Endothelial cell of umbilical vein (primary cell): ENCODE results near the gene PTPN6. TPM values are rescaled to one million over a fixed set of nuclear protein-coding genes. Genes with fewer than 3 reads are reported as not detected.

ENCODE experiments used
- BruUV-seq: library from RNA; stranded (reverse); fragments of 400-500 nt; replicated peaks from 2 replicates; lab custom pipeline; 2021; lab: Mats Ljungman, UMichigan
- CTCF ChIA-PET: fragments of 300-600, 350-600 bp; sonication (Branson Sonifier 250); formaldehyde crosslinking; loops from one replicate; lab custom pipeline; 2021; ENCODE audit warnings: antibody characterized with exemption, inconsistent platforms; lab: Charles Lee
- POLR2A ChIA-PET: fragments of 300-600, 350-600 bp; sonication (Branson Sonifier 250); formaldehyde crosslinking; loops from one replicate; lab custom pipeline; 2021; ENCODE audit warnings: antibody characterized with exemption, inconsistent platforms; lab: Charles Lee
- DNase-seq: peaks from one replicate; pipeline ENCODE4 v3.0.0-alpha.2; 2011; ENCODE audit warnings: low read depth, low spot score
- FAIRE-seq: peaks from 2 replicates; lab custom pipeline; 2011; peaks lifted over from hg19 to GRCh38; lab: Jason Lieb, UNC
- H2AFZ ChIP-seq: 2 replicates; pipeline ENCODE4 v1.6.0; 2012; ENCODE audit warnings: low read depth, low read length, control low read depth, inconsistent platforms
- H3K27ac ChIP-seq: 2 replicates; pipeline ENCODE4 v1.5.1; 2011; ENCODE audit warnings: low read depth, mild to moderate bottlenecking, control low read depth, low read length, moderate library complexity; ENCODE audit not compliant: insufficient read depth
- H3K27me3 ChIP-seq, 2 experiments: 2 replicates each; pipeline versions ENCODE4 v1.6.0 to v1.6.1; 2011; ENCODE audit warnings: low read length in 2 of 2, mixed read lengths in 1 of 2; ENCODE audit not compliant: control insufficient read depth in 2 of 2, insufficient read depth in 2 of 2
- H3K36me3 ChIP-seq, 2 experiments: 2 replicates in 1 of 2; 3 replicates in 1 of 2; pipeline ENCODE4 v1.5.1; 2011; ENCODE audit warnings: low read length in 2 of 2, mild to moderate bottlenecking in 1 of 2, moderate library complexity in 1 of 2; ENCODE audit not compliant: control insufficient read depth in 2 of 2, insufficient read depth in 2 of 2; ENCODE audit errors: extremely low read depth in 1 of 2
- H3K4me1 ChIP-seq: 3 replicates; pipeline ENCODE4 v1.5.1; 2011; ENCODE audit warnings: mild to moderate bottlenecking, low read length; ENCODE audit not compliant: control insufficient read depth, insufficient read depth; ENCODE audit errors: extremely low read depth
- H3K4me2 ChIP-seq: 2 replicates; pipeline ENCODE4 v1.6.1; 2011; ENCODE audit warnings: low read length, control low read depth, mixed read lengths; ENCODE audit not compliant: insufficient read depth
- H3K4me3 ChIP-seq, 3 experiments: fragments of 200-600 bp in 1 of 3; sonication (generic), shearing (Covaris generic) in 1 of 3; replicated peaks in 1 of 3; 2 replicates each; pipeline ENCODE4 v1.5.1; 2011 to 2016; ENCODE audit warnings: control low read depth in 3 of 3, low read length in 3 of 3, mild to moderate bottlenecking in 2 of 3, inconsistent platforms in 1 of 3, low read depth in 1 of 3, moderate library complexity in 1 of 3; ENCODE audit not compliant: insufficient read depth in 1 of 3
- H3K79me2 ChIP-seq: 2 replicates; pipeline ENCODE4 v1.6.0; 2012; ENCODE audit warnings: low read length, inconsistent platforms; ENCODE audit not compliant: control insufficient read depth, insufficient read depth
- H3K9ac ChIP-seq: replicated peaks from 2 replicates; pipeline ENCODE3; 2011; ENCODE audit warnings: low read length, control low read depth; ENCODE audit not compliant: insufficient read depth; ENCODE audit errors: extremely low read depth
- H3K9me1 ChIP-seq: replicated peaks from 3 replicates; pipeline ENCODE4 v1.6.0; 2011; ENCODE audit warnings: mild to moderate bottlenecking, low read length; ENCODE audit not compliant: control insufficient read depth, insufficient read depth; ENCODE audit errors: extremely low read depth
- H3K9me3 ChIP-seq: replicated peaks from 2 replicates; pipeline ENCODE4 v1.5.1; 2012; ENCODE audit warnings: low read length, inconsistent platforms; ENCODE audit not compliant: control insufficient read depth, insufficient read depth
- H4K20me1 ChIP-seq: replicated peaks from 2 replicates; pipeline ENCODE3; 2011; ENCODE audit warnings: mild to moderate bottlenecking, low read length; ENCODE audit not compliant: control insufficient read depth, insufficient read depth; ENCODE audit errors: extremely low read depth
- EZH2 ChIP-seq: IDR thresholded peaks from 2 replicates; pipeline ENCODE4 v1.6.1; 2012; ENCODE audit warnings: borderline replicate concordance, low read depth, mild to moderate bottlenecking, moderate library complexity, low read length, inconsistent platforms; ENCODE audit not compliant: severe bottlenecking
- FOS ChIP-seq: IDR thresholded peaks from 2 replicates; pipeline ENCODE4 v1.6.1; 2011; ENCODE audit warnings: mild to moderate bottlenecking, low read length, moderate library complexity, borderline replicate concordance; ENCODE audit not compliant: insufficient read depth
- GATA2 ChIP-seq: IDR thresholded peaks from 2 replicates; pipeline ENCODE4 v1.7.0; 2011; ENCODE audit warnings: low read depth, mild to moderate bottlenecking, moderate library complexity, mixed read lengths, low read length; ENCODE audit not compliant: insufficient read length, insufficient read depth
- JUN ChIP-seq: IDR thresholded peaks from 2 replicates; pipeline ENCODE4 v1.6.1; 2011; ENCODE audit warnings: borderline replicate concordance, low read depth; ENCODE audit not compliant: insufficient read length, insufficient read depth
- MYC ChIP-seq: IDR thresholded peaks from one replicate; pipeline ENCODE4 v1.6.1; 2011; ENCODE audit warnings: mild to moderate bottlenecking, low read depth, low read length
- POLR2A ChIP-seq: IDR thresholded peaks from 2 replicates; pipeline ENCODE4 v1.6.1; 2012; ENCODE audit warnings: low read depth, mild to moderate bottlenecking, control low read depth, low read length
- POLR2AphosphoS5 ChIP-seq: IDR thresholded peaks from 2 replicates; pipeline ENCODE4 v1.6.1; 2012; ENCODE audit warnings: low read depth, mild to moderate bottlenecking, control low read depth, low read length, moderate library complexity; ENCODE audit not compliant: insufficient read depth
- dilution Hi-C: fragments of 300-500 bp; cut with MboI; formaldehyde crosslinking; loops from one replicate; pipeline ENCODE4 v1.15.0; 2019; ENCODE audit warnings: low sequenced_read_pairs; ENCODE audit not compliant: extremely low pct_ligation_motif_present
- intact Hi-C: fragments of 100-400 bp; cut with micrococcal nuclease; formaldehyde crosslinking; loops from one replicate; pipeline ENCODE4 v1.10.0; 2022
- polyA plus RNA-seq, 4 experiments: library from polyadenylated mRNA; depleted of rRNA in 3 of 4; stranded (reverse) in 3 of 4; unstranded in 1 of 4; fragments of >200 nt; gene quantifications; 2 replicates each; pipeline versions ENCODE4 v1.2.1 to v1.2.3, GENCODE V29; 2011 to 2012; ENCODE audit warnings: missing spikeins in 1 of 4
- total RNA-seq: library from RNA; stranded (reverse); gene quantifications from 2 replicates; pipeline ENCODE4 v1.2.3, GENCODE V29; 2021
- TF ChIP-seq, protein P1 (sequence below), 2 donors: IDR thresholded peaks; 1 replicate in 1 of 2; 2 replicates in 1 of 2; pipeline ENCODE4 v1.5.1; 2011; ENCODE audit warnings: low read length in 2 of 2, mild to moderate bottlenecking in 2 of 2, moderate library complexity in 2 of 2, control low read depth in 1 of 2, inconsistent platforms in 1 of 2, low read depth in 1 of 2; ENCODE audit not compliant: insufficient read depth in 1 of 2; ENCODE audit errors: extremely low read depth in 1 of 2
- TF ChIP-seq, protein P2 (sequence below): IDR thresholded peaks from 2 replicates; pipeline ENCODE4 v1.6.1; 2011; ENCODE audit not compliant: insufficient read depth, insufficient read length

PTPN6 gene
- total and polyA plus RNA-seq, 2 donors (not counting 3 experiments of a cell fraction or from before 2014, with no cell fraction given), result 0.25 to 1.6 TPM

DNA sequence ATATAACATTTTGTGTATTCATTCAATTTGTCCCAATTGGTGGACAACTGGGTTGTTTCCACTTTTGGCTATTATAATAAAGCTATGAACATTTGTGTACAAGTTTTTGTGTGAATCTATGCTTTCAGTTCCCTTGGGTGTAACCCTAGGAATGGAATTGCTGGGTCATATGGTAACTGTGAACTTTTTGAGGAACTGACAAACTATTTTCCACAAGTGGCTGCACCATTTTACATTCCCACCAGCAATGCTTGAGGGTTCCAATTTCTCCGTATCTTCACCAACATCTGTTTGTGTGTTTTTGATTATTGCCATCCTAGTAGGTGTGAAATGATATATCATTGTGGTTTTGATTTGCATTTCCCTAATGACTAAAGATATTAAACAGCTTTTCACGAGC is 54.2 kb downstream of the PTPN6 start:
- dilution Hi-C loops, result no loop called here
- FAIRE-seq (no peak), DNase-seq (no peak)
- no peak for TF ChIP-seq JUN
- no peak for TF ChIP-seq POLR2A
- TF ChIP-seq MYC, result no peak
- TF ChIP-seq, protein P1, sequence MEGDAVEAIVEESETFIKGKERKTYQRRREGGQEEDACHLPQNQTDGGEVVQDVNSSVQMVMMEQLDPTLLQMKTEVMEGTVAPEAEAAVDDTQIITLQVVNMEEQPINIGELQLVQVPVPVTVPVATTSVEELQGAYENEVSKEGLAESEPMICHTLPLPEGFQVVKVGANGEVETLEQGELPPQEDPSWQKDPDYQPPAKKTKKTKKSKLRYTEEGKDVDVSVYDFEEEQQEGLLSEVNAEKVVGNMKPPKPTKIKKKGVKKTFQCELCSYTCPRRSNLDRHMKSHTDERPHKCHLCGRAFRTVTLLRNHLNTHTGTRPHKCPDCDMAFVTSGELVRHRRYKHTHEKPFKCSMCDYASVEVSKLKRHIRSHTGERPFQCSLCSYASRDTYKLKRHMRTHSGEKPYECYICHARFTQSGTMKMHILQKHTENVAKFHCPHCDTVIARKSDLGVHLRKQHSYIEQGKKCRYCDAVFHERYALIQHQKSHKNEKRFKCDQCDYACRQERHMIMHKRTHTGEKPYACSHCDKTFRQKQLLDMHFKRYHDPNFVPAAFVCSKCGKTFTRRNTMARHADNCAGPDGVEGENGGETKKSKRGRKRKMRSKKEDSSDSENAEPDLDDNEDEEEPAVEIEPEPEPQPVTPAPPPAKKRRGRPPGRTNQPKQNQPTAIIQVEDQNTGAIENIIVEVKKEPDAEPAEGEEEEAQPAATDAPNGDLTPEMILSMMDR (IDR thresholded peaks at IDR 0.05; ENCODE audit: extremely low read depth in 1 of 2, insufficient read depth in 1 of 2, low read depth in 1 of 2, low read length in 2 of 2), result no peak
- no peak for TF ChIP-seq FOS
- TF ChIP-seq, protein P2, sequence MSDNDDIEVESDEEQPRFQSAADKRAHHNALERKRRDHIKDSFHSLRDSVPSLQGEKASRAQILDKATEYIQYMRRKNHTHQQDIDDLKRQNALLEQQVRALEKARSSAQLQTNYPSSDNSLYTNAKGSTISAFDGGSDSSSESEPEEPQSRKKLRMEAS, result no peak
- no peak for TF ChIP-seq GATA2
- TF ChIP-seq EZH2, result no peak
- no peak for TF ChIP-seq POLR2AphosphoS5
- peaks cover 4% of the 10 kb centered on the region for H3K4me1 ChIP-seq
- H3K4me3 ChIP-seq, result no peak overlapping the region
- H3K9ac ChIP-seq, result no peak overlapping the region
- H4K20me1 ChIP-seq, result no peaks in the 10 kb centered on the region
- ChIA-PET POLR2A (no interaction called here), CTCF (interaction anchor here (1.2 to 1.9 kb wide), 2 partner anchors 12 to 13 kb away, joined by 3 to 5 read pairs; partner anchors contain the start of gene LPCAT3)
- H3K27me3 ChIP-seq, result no peaks in the 10 kb centered on the region
- H2AFZ ChIP-seq, result no peak overlapping the region
- no TSS peak for BruUV-seq
- no peak overlapping the region for H3K4me2 ChIP-seq
- H3K36me3 ChIP-seq, result peaks cover 0 to 2% of the 10 kb centered on the region in 2 experiments
- H3K9me1 ChIP-seq, result no peaks in the 10 kb centered on the region
- no peaks in the 10 kb centered on the region for H3K9me3 ChIP-seq
- no peak overlapping the region for H3K27ac ChIP-seq
- intact Hi-C loops, result no loop called here
- no peaks in the 10 kb centered on the region for H3K79me2 ChIP-seq
